Endothelial cell (in vitro differentiated cells): ENCODE results near the gene PIK3R1. TPM values are rescaled to one million over a fixed set of nuclear protein-coding genes. Genes with fewer than 3 reads are reported as not detected.

Experiments used
- DNase-seq: peaks from one replicate; pipeline ENCODE4 v3.0.0; 2021; ENCODE audit warnings: low spot score
- H3K27ac Mint-ChIP-seq: one replicate; pipeline ENCODE4 v1.8.0; 2021; ENCODE audit warnings: mixed read lengths, inconsistent platforms; ENCODE audit not compliant: unreplicated experiment
- H3K27me3 Mint-ChIP-seq: one replicate; pipeline ENCODE4 v1.8.0; 2021; ENCODE audit warnings: mild to moderate bottlenecking, moderate library complexity, mixed read lengths, inconsistent platforms; ENCODE audit not compliant: unreplicated experiment
- H3K36me3 Mint-ChIP-seq: one replicate; pipeline ENCODE4 v1.8.0; 2021; ENCODE audit warnings: mild to moderate bottlenecking, low read depth, mixed read lengths, inconsistent platforms; ENCODE audit not compliant: unreplicated experiment
- H3K4me1 Mint-ChIP-seq: one replicate; pipeline ENCODE4 v1.8.0; 2021; ENCODE audit warnings: mild to moderate bottlenecking, mixed read lengths, inconsistent platforms; ENCODE audit not compliant: unreplicated experiment
- H3K4me3 Mint-ChIP-seq: one replicate; pipeline ENCODE4 v1.8.0; 2021; ENCODE audit warnings: mild to moderate bottlenecking, mixed read lengths, inconsistent platforms; ENCODE audit not compliant: unreplicated experiment
- H3K9me3 Mint-ChIP-seq: one replicate; pipeline ENCODE4 v1.8.0; 2021; ENCODE audit warnings: mixed read lengths, inconsistent platforms; ENCODE audit not compliant: unreplicated experiment
- CTCF ChIP-seq: fragments of 200-600 bp; sonication (generic); IDR thresholded peaks from one replicate; pipeline ENCODE4 v1.5.0; 2021; ENCODE audit warnings: antibody characterized with exemption; ENCODE audit not compliant: unreplicated experiment
- total RNA-seq: library from RNA; stranded (reverse); fragmentation: NEBNext Ultra II Directional; extraction: Animal tissue kit (Norgen Biotek cat#: 25700); gene quantifications from one replicate; pipeline ENCODE4 v1.2.1, GENCODE V29; 2021; ENCODE audit not compliant: unreplicated experiment

Gene PIK3R1
- total RNA-seq, 1 donor from 2014 or later, result 37.1 TPM

- Mint-ChIP-seq H3K4me3 (no peak overlapping the region), H3K27ac (no peak overlapping the region)
- DNase-seq, result no peak
Measured at GRCh38 chr5:68303038-68303738, 87.6 kb downstream of the PIK3R1 start.

GRCh38 chr5:68303754-68304420, 88.3 kb downstream of the PIK3R1 start:
- H3K4me3 Mint-ChIP-seq, result no peak overlapping the region
- H3K9me3 Mint-ChIP-seq, result no peaks in the 10 kb centered on the region
- no peak for TF ChIP-seq CTCF
- no peaks in the 10 kb centered on the region for H3K27me3 Mint-ChIP-seq
- no peak for DNase-seq
- no peak overlapping the region for H3K27ac Mint-ChIP-seq
- H3K36me3 Mint-ChIP-seq, result no peaks in the 10 kb centered on the region
- peaks cover 4% of the 10 kb centered on the region for H3K4me1 Mint-ChIP-seq

More at GRCh38 chr5:68303038-68303738, 87.6 kb downstream of the PIK3R1 start:
- no peaks in the 10 kb centered on the region for H3K27me3 Mint-ChIP-seq
- TF ChIP-seq CTCF, result no peak
- H3K4me1 Mint-ChIP-seq, result peaks cover 4% of the 10 kb centered on the region
- no peaks in the 10 kb centered on the region for H3K36me3 Mint-ChIP-seq
- H3K9me3 Mint-ChIP-seq, result no peaks in the 10 kb centered on the region

- Mint-ChIP-seq H3K36me3 (no peaks in the 10 kb centered on the region), H3K27ac (no peak overlapping the region), H3K27me3 (no peaks in the 10 kb centered on the region), H3K9me3 (no peaks in the 10 kb centered on the region), H3K4me3 (no peak overlapping the region), H3K4me1 (peaks cover 4% of the 10 kb centered on the region)
- TF ChIP-seq CTCF, result no peak
- no peak for DNase-seq
Measured at GRCh38 chr5:68304421-68305052, 89.0 kb downstream of the PIK3R1 start.

- Mint-ChIP-seq H3K27ac (no peak overlapping the region), H3K4me3 (no peak overlapping the region), H3K4me1 (peaks cover 4% of the 10 kb centered on the region), H3K36me3 (no peaks in the 10 kb centered on the region), H3K9me3 (no peaks in the 10 kb centered on the region), H3K27me3 (no peaks in the 10 kb centered on the region)
- no peak for TF ChIP-seq CTCF
- no peak for DNase-seq
Measured at GRCh38 chr5:68305223-68305870, 89.8 kb downstream of the PIK3R1 start.
